ENCODE data around the gene UGT1A5. TPM values are rescaled to one million over a fixed set of nuclear protein-coding genes. Genes with fewer than 3 reads are reported as not detected.
A peak's percentile ranks its signal among the peaks of the same experiment; 100 is the strongest.

The UGT1A5 gene
- total RNA-seq, 3 donors from 2014 or later: not detected

DNA sequence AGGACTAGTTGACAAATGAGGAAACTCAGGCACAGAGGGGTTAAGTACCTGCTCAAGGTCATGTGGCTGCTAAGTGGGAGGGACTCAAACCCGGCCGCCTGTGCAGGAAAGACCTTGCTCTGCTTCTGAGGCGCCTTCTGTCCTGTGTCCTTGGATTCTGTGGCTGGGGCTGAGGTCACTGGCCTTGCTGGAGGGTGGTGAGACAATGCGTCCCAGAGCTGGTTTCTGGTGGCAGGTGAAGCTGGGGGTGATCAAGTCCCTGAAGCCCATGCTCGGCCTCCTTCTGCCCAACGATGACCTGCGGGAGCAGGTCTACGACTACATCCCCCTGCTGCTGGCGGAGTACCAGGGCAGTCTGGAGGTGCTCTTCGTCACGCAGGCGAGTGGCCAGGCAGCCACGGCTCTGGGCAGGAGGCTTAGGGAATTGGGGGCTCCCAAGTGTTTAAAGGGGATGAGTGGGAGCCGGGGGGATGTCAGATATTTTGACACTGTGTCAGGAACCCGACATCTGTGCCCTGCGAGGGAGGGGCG, 81.5 kb downstream of the UGT1A5 start:
- Histone ChIP-seq H3K9me3 (no peaks in the 10 kb centered on the region), H3K27ac (no peak overlapping the region), H3K27me3 (no peaks in the 10 kb centered on the region), H3K36me3 (no peaks in the 10 kb centered on the region), H3K4me3 (no peak overlapping the region), H3K4me1 (no peaks in the 10 kb centered on the region)
- DNase-seq (ENCODE audit: low spot score in 2 of 2): no peak
- TF ChIP-seq, protein P1, sequence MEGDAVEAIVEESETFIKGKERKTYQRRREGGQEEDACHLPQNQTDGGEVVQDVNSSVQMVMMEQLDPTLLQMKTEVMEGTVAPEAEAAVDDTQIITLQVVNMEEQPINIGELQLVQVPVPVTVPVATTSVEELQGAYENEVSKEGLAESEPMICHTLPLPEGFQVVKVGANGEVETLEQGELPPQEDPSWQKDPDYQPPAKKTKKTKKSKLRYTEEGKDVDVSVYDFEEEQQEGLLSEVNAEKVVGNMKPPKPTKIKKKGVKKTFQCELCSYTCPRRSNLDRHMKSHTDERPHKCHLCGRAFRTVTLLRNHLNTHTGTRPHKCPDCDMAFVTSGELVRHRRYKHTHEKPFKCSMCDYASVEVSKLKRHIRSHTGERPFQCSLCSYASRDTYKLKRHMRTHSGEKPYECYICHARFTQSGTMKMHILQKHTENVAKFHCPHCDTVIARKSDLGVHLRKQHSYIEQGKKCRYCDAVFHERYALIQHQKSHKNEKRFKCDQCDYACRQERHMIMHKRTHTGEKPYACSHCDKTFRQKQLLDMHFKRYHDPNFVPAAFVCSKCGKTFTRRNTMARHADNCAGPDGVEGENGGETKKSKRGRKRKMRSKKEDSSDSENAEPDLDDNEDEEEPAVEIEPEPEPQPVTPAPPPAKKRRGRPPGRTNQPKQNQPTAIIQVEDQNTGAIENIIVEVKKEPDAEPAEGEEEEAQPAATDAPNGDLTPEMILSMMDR (IDR thresholded peaks at IDR 0.05): no peak
- TF ChIP-seq POLR2A (IDR thresholded peaks at IDR 0.05) (no peak), POLR2AphosphoS5 (IDR thresholded peaks at IDR 0.05) (no peak)
- intact Hi-C loops (cut with DNase I; ENCODE audit: low total_unique reads): no loop called here

DNA sequence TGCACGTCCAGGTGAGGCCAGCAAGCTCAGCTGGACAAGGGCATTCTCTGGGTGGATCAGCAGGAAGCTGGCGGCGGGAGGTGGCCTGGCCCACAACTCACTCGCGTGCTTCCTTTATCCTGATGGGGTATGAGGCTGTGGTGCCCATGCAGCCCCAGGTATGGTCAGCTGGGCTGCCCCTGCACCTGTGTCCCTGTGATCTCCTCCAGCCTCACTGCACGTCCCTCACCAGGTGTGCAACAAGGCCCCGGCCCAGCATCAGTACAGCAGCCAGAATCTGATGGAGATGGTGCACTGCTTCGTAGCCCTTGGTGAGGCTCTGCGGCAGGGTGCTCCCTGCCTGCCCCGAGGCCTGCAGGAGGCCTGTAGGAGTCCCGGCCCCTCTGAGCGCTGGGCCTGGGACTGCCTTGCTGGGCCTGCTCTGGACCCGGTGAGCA, 83.0 kb downstream of the UGT1A5 start:
- H3K4me3 ChIP-seq: no peak overlapping the region
- TF ChIP-seq POLR2AphosphoS5 (IDR thresholded peaks at IDR 0.05) (no peak), POLR2A (IDR thresholded peaks at IDR 0.05) (no peak)
- TF ChIP-seq, protein P1 (IDR thresholded peaks at IDR 0.05): no peak
- DNase-seq (ENCODE audit: low spot score in 2 of 2): no peak
- no peak overlapping the region for H3K27ac ChIP-seq
- intact Hi-C loops (cut with DNase I; ENCODE audit: low total_unique reads): no loop called here
- no peaks in the 10 kb centered on the region for H3K9me3 ChIP-seq
- no peaks in the 10 kb centered on the region for H3K27me3 ChIP-seq
- H3K36me3 ChIP-seq: no peaks in the 10 kb centered on the region
- H3K4me1 ChIP-seq: no peaks in the 10 kb centered on the region

DNA sequence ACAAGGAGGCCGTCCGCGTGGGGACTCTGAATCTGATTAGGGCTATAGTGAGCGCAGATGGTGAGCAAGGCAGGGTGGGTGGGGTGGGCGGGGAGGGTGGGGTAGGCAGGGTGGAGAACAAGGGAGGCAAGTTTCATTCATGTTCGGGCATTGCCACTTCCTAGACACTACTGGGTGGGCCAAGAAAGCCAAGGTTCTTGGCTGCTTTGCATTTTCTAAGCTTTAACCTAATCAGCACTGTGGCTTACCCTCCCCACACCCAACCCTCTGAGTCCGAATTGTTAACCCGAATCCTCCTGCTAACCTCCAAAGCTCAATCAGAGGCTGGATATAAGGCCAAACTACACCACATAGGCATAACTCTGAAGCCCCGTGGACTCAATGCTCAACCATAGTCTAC, 83.5 kb downstream of the UGT1A5 start:
- TF ChIP-seq POLR2A (IDR thresholded peaks at IDR 0.05): no peak
- TF ChIP-seq, protein P1 (IDR thresholded peaks at IDR 0.05): no peak
- no peak for TF ChIP-seq POLR2AphosphoS5 (IDR thresholded peaks at IDR 0.05)
- no peaks in the 10 kb centered on the region for H3K4me1 ChIP-seq
- no peak overlapping the region for H3K27ac ChIP-seq
- no peak overlapping the region for H3K4me3 ChIP-seq
- no peaks in the 10 kb centered on the region for H3K27me3 ChIP-seq
- H3K9me3 ChIP-seq: no peaks in the 10 kb centered on the region
- no peaks in the 10 kb centered on the region for H3K36me3 ChIP-seq
- intact Hi-C loops (cut with DNase I; ENCODE audit: low total_unique reads): no loop called here
- no peak for DNase-seq (ENCODE audit: low spot score in 2 of 2)

DNA sequence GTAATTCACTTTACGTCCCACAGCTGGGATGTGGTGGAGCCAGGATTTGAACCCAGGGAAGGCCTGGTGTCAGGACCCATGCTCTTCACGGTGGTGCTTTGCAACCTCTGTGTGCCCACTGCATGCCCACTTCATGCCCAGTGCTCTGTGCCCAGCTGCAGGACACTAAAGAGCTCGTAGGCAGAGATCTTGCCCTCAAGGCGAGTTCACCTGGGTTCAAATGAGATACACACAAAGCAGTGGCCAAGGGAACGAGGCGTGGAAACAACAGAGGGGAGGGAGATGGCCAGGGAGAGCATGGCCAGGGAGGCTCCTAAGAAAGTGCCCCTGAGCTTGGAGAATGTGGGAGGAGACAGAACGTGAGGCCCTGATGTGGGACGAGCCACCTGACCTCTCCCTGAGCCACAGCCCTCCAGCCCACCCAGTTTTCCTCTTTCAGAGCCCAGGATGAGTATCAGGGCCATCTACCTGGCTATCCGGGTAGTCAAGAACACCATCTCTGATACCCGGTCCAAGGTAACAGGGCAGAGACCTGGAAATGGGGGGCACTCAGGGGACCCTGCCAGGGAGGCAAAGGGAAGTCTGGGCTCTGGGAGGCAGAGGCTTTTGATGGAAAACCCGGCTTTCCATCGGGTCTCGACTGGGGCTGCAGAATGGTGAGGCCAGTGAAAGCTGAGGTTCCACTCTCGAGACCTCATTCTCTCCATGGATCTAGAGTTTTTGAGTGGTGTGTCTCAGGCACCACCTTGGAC, 85.8 kb downstream of the UGT1A5 start:
- Histone ChIP-seq H3K36me3 (no peaks in the 10 kb centered on the region), H3K27me3 (no peaks in the 10 kb centered on the region), H3K4me3 (no peak overlapping the region), H3K9me3 (no peaks in the 10 kb centered on the region), H3K4me1 (no peaks in the 10 kb centered on the region), H3K27ac (no peak overlapping the region)
- intact Hi-C loops (cut with DNase I; ENCODE audit: low total_unique reads): no loop called here
- TF ChIP-seq POLR2AphosphoS5 (IDR thresholded peaks at IDR 0.05) (no peak), POLR2A (IDR thresholded peaks at IDR 0.05) (no peak)
- DNase-seq (ENCODE audit: low spot score in 2 of 2): peak in 1 of 2 donors; percentile 8

DNA sequence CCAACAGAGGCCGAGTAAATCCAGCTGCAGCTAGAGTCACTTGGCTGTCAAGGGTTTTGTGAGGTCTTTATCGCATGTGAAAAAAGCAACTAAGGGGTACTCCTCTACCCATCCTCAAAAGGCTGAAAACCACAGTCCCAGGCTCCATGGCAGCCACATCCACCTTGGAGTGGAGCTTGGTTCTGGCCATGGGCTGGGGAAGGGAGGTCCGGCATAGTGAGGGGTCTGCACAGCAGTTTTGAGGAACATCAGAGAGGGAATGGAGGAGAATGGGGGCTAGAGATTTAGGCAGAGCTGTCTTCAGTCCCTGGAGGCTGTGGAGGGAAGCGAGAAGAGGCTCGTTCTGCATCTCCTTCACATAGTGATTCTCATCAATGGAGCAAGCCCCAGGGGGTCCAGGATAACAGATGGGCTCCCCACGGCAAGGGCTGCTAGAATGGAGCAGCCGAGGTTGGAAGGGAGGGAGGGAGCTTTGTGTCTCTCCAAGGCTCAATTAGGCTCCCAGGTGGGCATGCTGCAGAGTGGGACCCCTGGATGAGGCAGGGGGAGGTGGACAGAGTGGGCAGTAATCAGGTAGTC, 86.5 kb downstream of the UGT1A5 start:
- Histone ChIP-seq H3K4me3 (no peak overlapping the region), H3K36me3 (no peaks in the 10 kb centered on the region), H3K9me3 (no peaks in the 10 kb centered on the region), H3K27ac (no peak overlapping the region), H3K4me1 (no peaks in the 10 kb centered on the region), H3K27me3 (no peaks in the 10 kb centered on the region)
- TF ChIP-seq POLR2AphosphoS5 (IDR thresholded peaks at IDR 0.05) (no peak), POLR2A (IDR thresholded peaks at IDR 0.05) (no peak)
- TF ChIP-seq, protein P1 (IDR thresholded peaks at IDR 0.05): no peak
- intact Hi-C loops (cut with DNase I; ENCODE audit: low total_unique reads): no loop called here
- peak in 1 of 2 donors; percentile 7 for DNase-seq (ENCODE audit: low spot score in 2 of 2)
